Upper lobe of right lung (tissue), 1 donor: ENCODE measurements around the gene THBS4. TPM values are rescaled to one million over a fixed set of nuclear protein-coding genes. Genes with fewer than 3 reads are reported as not detected.
A peak's percentile ranks its signal among the peaks of the same experiment; 100 is the strongest.

Source experiments
- ATAC-seq: fragments of 200-7000 bp; cut with Tn5 transposase; one replicate; pipeline ENCODE4 v1.9.1; 2020; ENCODE audit warnings: mild to moderate bottlenecking, moderate library complexity
- DNase-seq: peaks from one replicate; pipeline ENCODE4 v3.0.0-alpha.2; 2020
- H3K27ac ChIP-seq: fragments of 200-600 bp; one replicate; pipeline ENCODE4 v1.8.0; 2022
- H3K27me3 ChIP-seq: fragments of 200-600 bp; one replicate; pipeline ENCODE4 v1.8.0; 2022; ENCODE audit warnings: mild to moderate bottlenecking
- H3K36me3 ChIP-seq: fragments of 200-600 bp; one replicate; pipeline ENCODE4 v1.8.0; 2022
- H3K4me1 ChIP-seq: fragments of 200-600 bp; one replicate; pipeline ENCODE4 v1.8.0; 2022
- H3K4me3 ChIP-seq: fragments of 200-600 bp; one replicate; pipeline ENCODE4 v1.8.0; 2022; ENCODE audit warnings: mild to moderate bottlenecking
- H3K9me3 ChIP-seq: fragments of 200-600 bp; one replicate; pipeline ENCODE4 v1.8.0; 2022
- intact Hi-C: fragments of 100-400 bp; cut with DNase I; formaldehyde crosslinking; loops from one replicate; pipeline ENCODE4 v1.11.0; 2022
- total RNA-seq: library from RNA; stranded (reverse); fragmentation: NEBNext Ultra II Directional; extraction: Animal tissue kit (Norgen Biotek cat#: 25700); gene quantifications from one replicate; pipeline ENCODE4 v1.2.1, GENCODE V29; 2021
- TF ChIP-seq, protein P1 (sequence below): fragments of 200-600 bp; IDR thresholded peaks from one replicate; pipeline ENCODE4 v1.8.0; 2022; ENCODE audit warnings: antibody characterized with exemption
- donor health status: DM: no; HTN: yes; CAD: no; lungs with severe emphysema.

Gene THBS4
- total RNA-seq, 1 donor from 2014 or later: 1.2 TPM

DNA sequence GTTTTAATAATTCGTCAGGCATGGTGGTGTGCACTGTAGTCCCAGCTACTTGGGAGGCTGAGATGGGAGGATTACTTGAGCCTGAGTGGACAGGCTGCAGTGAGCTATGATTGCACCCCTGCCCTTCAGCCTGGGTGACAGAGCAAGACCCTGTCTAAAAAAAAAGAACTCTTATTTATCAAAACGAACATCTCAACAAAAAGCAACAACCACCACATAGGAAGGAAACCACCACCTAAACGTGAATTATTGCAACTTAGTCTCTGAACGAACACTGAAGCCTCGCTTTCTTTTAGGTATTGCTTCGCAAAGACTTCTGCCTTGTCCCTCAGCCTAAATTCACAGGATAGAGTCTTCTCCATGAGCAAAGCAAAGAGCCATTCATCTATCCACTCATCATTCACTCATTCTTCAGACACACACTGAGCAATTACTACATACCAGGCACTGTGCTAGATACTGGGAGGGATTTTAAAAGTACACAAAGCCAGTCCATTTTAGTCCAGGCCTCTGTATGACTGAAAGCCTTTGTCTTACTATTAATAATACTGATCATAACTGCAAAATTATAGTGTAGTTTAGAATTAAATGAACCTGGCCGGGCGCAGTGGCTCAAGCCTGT is 57.4 kb downstream of the THBS4 start:
- intact Hi-C loops: loop anchor here (5.0 kb wide), 1 partner anchor 215 kb away; no protein-coding TSS in a partner anchor
- no peaks in the 10 kb centered on the region for H3K27me3 ChIP-seq

DNA sequence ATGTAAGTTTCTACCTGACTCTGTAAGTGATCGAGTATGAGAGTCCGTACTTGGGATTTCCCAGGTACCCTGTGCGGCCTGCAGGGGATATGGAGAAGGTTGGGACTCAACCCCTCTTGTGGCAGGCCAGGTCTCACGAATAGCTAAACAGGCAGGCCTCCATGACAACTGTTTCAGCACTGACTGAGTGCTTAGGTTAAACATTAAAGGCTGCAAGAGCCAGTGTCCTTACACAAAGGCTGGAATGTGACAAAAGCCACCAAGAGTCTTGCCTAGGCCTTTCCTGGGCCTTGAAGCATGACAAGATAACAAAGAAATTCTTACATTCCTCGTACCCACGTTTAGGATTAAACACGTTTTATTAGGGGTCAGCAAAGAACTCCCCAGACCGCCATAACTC is 58.6 kb downstream of the THBS4 start:
- TF ChIP-seq, protein P1, sequence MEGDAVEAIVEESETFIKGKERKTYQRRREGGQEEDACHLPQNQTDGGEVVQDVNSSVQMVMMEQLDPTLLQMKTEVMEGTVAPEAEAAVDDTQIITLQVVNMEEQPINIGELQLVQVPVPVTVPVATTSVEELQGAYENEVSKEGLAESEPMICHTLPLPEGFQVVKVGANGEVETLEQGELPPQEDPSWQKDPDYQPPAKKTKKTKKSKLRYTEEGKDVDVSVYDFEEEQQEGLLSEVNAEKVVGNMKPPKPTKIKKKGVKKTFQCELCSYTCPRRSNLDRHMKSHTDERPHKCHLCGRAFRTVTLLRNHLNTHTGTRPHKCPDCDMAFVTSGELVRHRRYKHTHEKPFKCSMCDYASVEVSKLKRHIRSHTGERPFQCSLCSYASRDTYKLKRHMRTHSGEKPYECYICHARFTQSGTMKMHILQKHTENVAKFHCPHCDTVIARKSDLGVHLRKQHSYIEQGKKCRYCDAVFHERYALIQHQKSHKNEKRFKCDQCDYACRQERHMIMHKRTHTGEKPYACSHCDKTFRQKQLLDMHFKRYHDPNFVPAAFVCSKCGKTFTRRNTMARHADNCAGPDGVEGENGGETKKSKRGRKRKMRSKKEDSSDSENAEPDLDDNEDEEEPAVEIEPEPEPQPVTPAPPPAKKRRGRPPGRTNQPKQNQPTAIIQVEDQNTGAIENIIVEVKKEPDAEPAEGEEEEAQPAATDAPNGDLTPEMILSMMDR: no peak
- Histone ChIP-seq H3K36me3 (no peaks in the 10 kb centered on the region), H3K27me3 (no peaks in the 10 kb centered on the region), H3K4me3 (no peak overlapping the region), H3K27ac (no peak overlapping the region), H3K4me1 (no peaks in the 10 kb centered on the region), H3K9me3 (no peaks in the 10 kb centered on the region)
- no peak for DNase-seq
- intact Hi-C loops: loop anchor here (5.0 kb wide), 1 partner anchor 214 kb away; no protein-coding TSS in a partner anchor
- peak; percentile 67 for ATAC-seq

More for the DNA sequence above, 57.4 kb downstream of the THBS4 start:
- Histone ChIP-seq H3K36me3 (no peaks in the 10 kb centered on the region), H3K4me3 (no peak overlapping the region), H3K4me1 (no peaks in the 10 kb centered on the region), H3K27ac (no peak overlapping the region), H3K9me3 (no peaks in the 10 kb centered on the region)
- TF ChIP-seq, protein P1: no peak
- ATAC-seq (no peak), DNase-seq (no peak)

DNA sequence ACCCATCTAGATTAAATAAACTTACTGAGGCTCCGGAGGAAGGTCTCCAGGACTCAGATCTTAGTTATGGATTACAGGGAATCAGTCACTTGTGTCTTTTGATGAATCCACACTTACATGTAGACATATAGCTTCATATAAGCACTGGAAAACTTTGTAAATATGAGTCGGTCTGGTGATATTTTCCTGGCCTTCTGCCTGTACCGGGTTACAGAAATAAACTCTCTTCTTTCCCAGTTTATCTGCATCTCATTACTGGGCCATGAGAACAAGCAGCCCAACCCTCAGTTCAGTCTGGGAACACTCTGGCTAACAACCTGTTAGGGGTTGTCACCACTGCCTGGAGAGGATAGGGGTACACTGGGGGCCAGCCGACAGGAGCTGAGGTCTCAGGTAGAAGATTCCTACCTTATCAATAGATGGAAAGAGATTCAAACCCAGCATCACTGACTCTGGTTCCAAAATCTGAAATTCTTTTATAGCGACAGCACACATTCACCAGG is 59.1 kb downstream of the THBS4 start:
- Histone ChIP-seq H3K36me3 (no peaks in the 10 kb centered on the region), H3K4me3 (no peak overlapping the region), H3K27me3 (no peaks in the 10 kb centered on the region), H3K4me1 (no peaks in the 10 kb centered on the region), H3K27ac (no peak overlapping the region), H3K9me3 (no peaks in the 10 kb centered on the region)
- ATAC-seq: no peak
- intact Hi-C loops: loop anchor here (5.0 kb wide), 1 partner anchor 213 kb away; no protein-coding TSS in a partner anchor
- TF ChIP-seq, protein P1: no peak
- no peak for DNase-seq

DNA sequence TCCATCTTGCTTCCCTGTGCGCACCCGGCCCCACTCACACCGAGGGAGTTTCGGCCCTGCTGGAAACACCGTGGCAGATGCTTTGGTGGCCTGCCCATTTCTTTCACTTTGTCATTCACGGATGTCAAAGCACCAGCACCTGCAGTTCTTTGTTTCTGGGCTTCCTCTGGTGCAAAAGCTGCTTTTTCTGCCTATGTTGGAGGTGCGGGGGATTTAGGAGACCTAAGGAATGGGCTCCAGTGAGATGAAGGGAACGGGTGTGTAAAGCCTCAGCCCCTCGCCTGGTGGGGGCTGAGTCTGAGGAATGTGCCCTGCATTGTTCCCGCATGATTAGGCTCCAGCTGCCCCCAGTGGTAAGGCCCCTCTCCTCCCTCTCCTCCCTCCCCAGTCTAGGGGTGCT is 62.3 kb downstream of the THBS4 start:
- no peaks in the 10 kb centered on the region for H3K36me3 ChIP-seq
- no peak for DNase-seq
- TF ChIP-seq, protein P1: no peak
- no peaks in the 10 kb centered on the region for H3K27me3 ChIP-seq
- H3K4me3 ChIP-seq: no peak overlapping the region
- H3K4me1 ChIP-seq: no peaks in the 10 kb centered on the region
- ATAC-seq: no peak
- intact Hi-C loops: no loop called here
- H3K27ac ChIP-seq: no peak overlapping the region
- H3K9me3 ChIP-seq: no peaks in the 10 kb centered on the region

DNA sequence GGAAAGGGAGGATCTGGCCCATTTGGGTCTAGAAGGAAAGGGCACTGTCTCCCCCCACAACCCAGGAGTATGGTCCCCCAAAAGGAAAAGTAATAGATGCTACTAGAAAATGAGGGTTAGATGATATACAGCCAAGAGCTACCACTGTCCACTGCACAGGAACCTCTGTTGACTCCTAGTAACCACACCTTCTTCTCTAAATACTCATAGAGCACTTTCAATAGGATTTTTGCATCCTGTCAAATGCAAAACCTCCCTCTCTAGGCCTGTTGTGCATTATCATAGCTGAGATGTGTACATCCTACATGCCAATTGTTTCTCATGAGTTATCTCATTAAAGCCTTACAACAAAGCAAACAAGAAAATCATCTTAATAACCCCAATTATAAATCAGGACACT is 66.8 kb downstream of the THBS4 start:
- TF ChIP-seq, protein P1: no peak
- DNase-seq: no peak
- no peak overlapping the region for H3K4me3 ChIP-seq
- H3K27me3 ChIP-seq: no peaks in the 10 kb centered on the region
- intact Hi-C loops: no loop called here
- no peak for ATAC-seq
- no peaks in the 10 kb centered on the region for H3K9me3 ChIP-seq
- H3K36me3 ChIP-seq: no peaks in the 10 kb centered on the region
- no peaks in the 10 kb centered on the region for H3K4me1 ChIP-seq
- no peak overlapping the region for H3K27ac ChIP-seq
